HEK293T (cell line): Measurements from ENCODE around the gene LRRC70.

ENCODE experiments used
- ARNT ChIP-seq: fragments of 450-650 bp; IDR thresholded peaks from 2 replicates; pipeline ENCODE4 v1.6.1; 2017; ENCODE audit warnings: mild to moderate bottlenecking
- BHLHE40 ChIP-seq: fragments of 450-650 bp; IDR thresholded peaks from 2 replicates; pipeline ENCODE4 v1.6.1; 2016; ENCODE audit warnings: mild to moderate bottlenecking, moderate library complexity, borderline replicate concordance
- CTBP1 ChIP-seq: fragments of 450-650 bp; IDR thresholded peaks from 2 replicates; pipeline ENCODE4 v1.6.1; 2016; ENCODE audit warnings: borderline replicate concordance
- ELF4 ChIP-seq: fragments of 450-650 bp; IDR thresholded peaks from 2 replicates; pipeline ENCODE4 v1.6.1; 2017; ENCODE audit warnings: antibody characterized with exemption
- FOXA1 ChIP-seq: fragments of 450-650 bp; IDR thresholded peaks from 2 replicates; pipeline ENCODE4 v1.6.1; 2016; ENCODE audit warnings: mild to moderate bottlenecking
- FOXK2 ChIP-seq: fragments of 450-650 bp; IDR thresholded peaks from 2 replicates; pipeline ENCODE4 v1.6.1; 2016; ENCODE audit warnings: mild to moderate bottlenecking
- FOXM1 ChIP-seq: fragments of 450-650 bp; IDR thresholded peaks from 2 replicates; pipeline ENCODE4 v1.6.1; 2017; ENCODE audit warnings: mild to moderate bottlenecking, borderline replicate concordance
- HDGF ChIP-seq: fragments of 450-650 bp; IDR thresholded peaks from 2 replicates; pipeline ENCODE4 v1.6.1; 2017; ENCODE audit warnings: antibody characterized with exemption, borderline replicate concordance
- NFRKB ChIP-seq: fragments of 450-650 bp; IDR thresholded peaks from 2 replicates; pipeline ENCODE4 v1.6.1; 2016; ENCODE audit warnings: mild to moderate bottlenecking, moderate library complexity
- PKNOX1 ChIP-seq: fragments of 450-650 bp; IDR thresholded peaks from 2 replicates; pipeline ENCODE4 v1.6.1; 2016
- SP1 ChIP-seq: fragments of 450-650 bp; IDR thresholded peaks from 2 replicates; pipeline ENCODE4 v1.6.1; 2017
- SUZ12 ChIP-seq: fragments of 450-650 bp; IDR thresholded peaks from 2 replicates; pipeline ENCODE4 v1.6.1; 2016; ENCODE audit warnings: mild to moderate bottlenecking
- TARDBP ChIP-seq: fragments of 450-650 bp; IDR thresholded peaks from 2 replicates; pipeline ENCODE4 v1.6.1; 2016
- ZNF384 ChIP-seq: fragments of 450-650 bp; IDR thresholded peaks from 2 replicates; pipeline ENCODE4 v1.6.1; 2016

DNA sequence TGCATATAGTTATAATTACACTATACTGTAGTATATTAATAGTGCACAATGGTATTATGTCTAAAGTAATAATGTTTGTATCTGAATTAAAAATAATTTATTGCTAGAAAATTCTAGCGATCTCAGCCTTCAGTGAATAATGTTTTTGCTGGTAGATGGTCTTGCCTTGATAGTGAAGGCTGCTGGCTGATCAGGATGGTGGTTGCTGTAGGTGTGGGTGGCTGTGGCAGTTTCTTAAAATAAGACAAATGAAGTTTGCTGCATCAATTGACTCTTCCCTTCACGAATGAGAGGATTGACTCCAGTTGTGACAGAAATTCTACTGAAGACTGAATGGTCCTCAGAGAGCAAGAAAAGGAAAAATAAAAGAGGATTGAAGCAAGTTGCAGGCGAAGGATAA, 19.7 kb upstream of the LRRC70 start:
- TF ChIP-seq FOXA1 (no peak), SUZ12 (no peak), SP1 (no peak), CTBP1 (no peak), ZNF384 (no peak), HDGF (no peak), ELF4 (no peak), BHLHE40 (no peak), FOXK2 (no peak), PKNOX1 (no peak), NFRKB (no peak), ARNT (no peak), TARDBP (no peak), FOXM1 (no peak)
